Measurements from ENCODE around the gene FSTL4. TPM values are rescaled to one million over a fixed set of nuclear protein-coding genes. Genes with fewer than 3 reads are reported as not detected.

FSTL4 gene
- total and polyA plus RNA-seq, 2 experiments from 2014 or later: 1.4 to 2.8 TPM

GRCh38 chr5:133361922-133362321 is 250.4 kb downstream of the FSTL4 start:
- H3K27me3 Mint-ChIP-seq (ENCODE audit: insufficient read depth, low read depth, poor library complexity): peaks cover 10% of the 10 kb centered on the region
- no peaks in the 10 kb centered on the region for H3K9me2 ChIP-seq (ENCODE audit: insufficient read depth)
- no peaks in the 10 kb centered on the region; the same call in 2 of the 3 replicates for H3K9me3 Mint-ChIP-seq
- ATAC-seq (no peak), DNase-seq (ENCODE audit: low spot score) (no peak)
- H3F3A ChIP-seq (replicated peaks; ENCODE audit: low read depth): no peaks in the 10 kb centered on the region
- peaks cover 49% of the 10 kb centered on the region for H3K4me1 ChIP-seq (ENCODE audit: insufficient read depth)
- H3K27me3 ChIP-seq (ENCODE audit: insufficient read depth): no peaks in the 10 kb centered on the region
- TF ChIP-seq CTCF (conservative IDR thresholded peaks at IDR 0.05; ENCODE audit: low read depth in 2 of 2) (no peak), REST (IDR thresholded peaks at IDR 0.05; ENCODE audit: unreplicated experiment) (no peak), EZH2 (IDR thresholded peaks at IDR 0.05; ENCODE audit: low read depth, unreplicated experiment) (no peak), POLR2AphosphoS5 (IDR thresholded peaks at IDR 0.05; ENCODE audit: low read depth) (no peak), JUNB (IDR thresholded peaks at IDR 0.05; ENCODE audit: unreplicated experiment) (no peak), CREB1 (CRISPR knock-in tag; IDR thresholded peaks at IDR 0.05; ENCODE audit: low read depth) (no peak), ZNF331 (CRISPR knock-in tag; IDR thresholded peaks at IDR 0.05; ENCODE audit: low read depth) (no peak), EZH2phosphoT487 (IDR thresholded peaks at IDR 0.05; ENCODE audit: unreplicated experiment) (no peak)
- H3K79me2 ChIP-seq (replicated peaks; ENCODE audit: insufficient read depth): no peaks in the 10 kb centered on the region
- no peak overlapping the region for H3K27ac Mint-ChIP-seq
- H4K20me1 ChIP-seq (replicated peaks; ENCODE audit: insufficient read depth): no peaks in the 10 kb centered on the region
- H3K4me1 Mint-ChIP-seq: peaks cover 46% of the 10 kb centered on the region
- no peak overlapping the region for H3K4me2 ChIP-seq
- no peak overlapping the region for H2AFZ ChIP-seq
- H3K4me3 Mint-ChIP-seq: no peak overlapping the region
- no peak overlapping the region for H3K27ac ChIP-seq (ENCODE audit: low read depth)
- H3K36me3 ChIP-seq (ENCODE audit: insufficient read depth): no peaks in the 10 kb centered on the region
- H3K36me3 Mint-ChIP-seq (ENCODE audit: low read depth): no peaks in the 10 kb centered on the region
- H3K4me3 ChIP-seq: no peak overlapping the region

GRCh38 chr5:133360693-133361472 is 251.5 kb downstream of the FSTL4 start:
- peaks cover 39% of the 10 kb centered on the region for H3K4me1 Mint-ChIP-seq
- H3K27ac Mint-ChIP-seq: no peak overlapping the region
- Histone ChIP-seq H3K4me2 (no peak overlapping the region), H3K9me2 (ENCODE audit: insufficient read depth) (no peaks in the 10 kb centered on the region), H4K20me1 (replicated peaks; ENCODE audit: insufficient read depth) (no peaks in the 10 kb centered on the region), H3F3A (replicated peaks; ENCODE audit: low read depth) (no peaks in the 10 kb centered on the region), H3K36me3 (ENCODE audit: insufficient read depth) (no peaks in the 10 kb centered on the region), H3K27ac (ENCODE audit: low read depth) (no peak overlapping the region), H3K4me3 (no peak overlapping the region), H3K79me2 (replicated peaks; ENCODE audit: insufficient read depth) (no peaks in the 10 kb centered on the region), H3K4me1 (ENCODE audit: insufficient read depth) (peaks cover 43% of the 10 kb centered on the region), H2AFZ (no peak overlapping the region), H3K27me3 (ENCODE audit: insufficient read depth) (no peaks in the 10 kb centered on the region)
- H3K9me3 Mint-ChIP-seq: no peaks in the 10 kb centered on the region; the same call in 2 of the 3 replicates
- no peak overlapping the region for H3K4me3 Mint-ChIP-seq
- H3K36me3 Mint-ChIP-seq (ENCODE audit: low read depth): no peaks in the 10 kb centered on the region
- ATAC-seq (no peak), DNase-seq (ENCODE audit: low spot score) (no peak)
- peaks cover 8% of the 10 kb centered on the region for H3K27me3 Mint-ChIP-seq (ENCODE audit: insufficient read depth, low read depth, poor library complexity)
- TF ChIP-seq ZNF331 (CRISPR knock-in tag; IDR thresholded peaks at IDR 0.05; ENCODE audit: low read depth) (no peak), REST (IDR thresholded peaks at IDR 0.05; ENCODE audit: unreplicated experiment) (no peak), POLR2AphosphoS5 (IDR thresholded peaks at IDR 0.05; ENCODE audit: low read depth) (no peak), ETS1 (IDR thresholded peaks at IDR 0.05) (no peak), ZNF114 (CRISPR knock-in tag; IDR thresholded peaks at IDR 0.05) (no peak), JUNB (IDR thresholded peaks at IDR 0.05; ENCODE audit: unreplicated experiment) (no peak)
